DMS53 (cell line): ENCODE data around the gene TLX3.
"Not testable (repeated sequence)": the region's sequence is repeated elsewhere in the genome, so short reads cannot be mapped to it uniquely, and the experiment has no call there.

Source experiments
- DNase-seq: peaks from one replicate; lab custom pipeline; 2025; lab: John Stamatoyannopoulos, UW

The TLX3 gene

GRCh38 chr5:171323806-171324632 lies 15.0 kb downstream of the TLX3 start:
- DNase-seq: peak; percentile 42

- peak; percentile 39 for DNase-seq
Measured at GRCh38 chr5:171330021-171330420, 21.0 kb downstream of the TLX3 start.

GRCh38 chr5:171335616-171336015 lies 26.6 kb downstream of the TLX3 start:
- DNase-seq: no peak

- peak; percentile 75 for DNase-seq
Measured at GRCh38 chr5:171336521-171337209, 27.6 kb downstream of the TLX3 start.

GRCh38 chr5:171337210-171337569 lies 28.1 kb downstream of the TLX3 start:
- DNase-seq: no peak

GRCh38 chr5:171340042-171340441 lies 31.0 kb downstream of the TLX3 start:
- no peak for DNase-seq

GRCh38 chr5:171340491-171340890 lies 31.4 kb downstream of the TLX3 start:
- DNase-seq: no peak

- peak; percentile 85 for DNase-seq
Measured at GRCh38 chr5:171342362-171343111, 33.5 kb downstream of the TLX3 start.

- no peak for DNase-seq
Measured at GRCh38 chr5:171344936-171345608, 36.0 kb downstream of the TLX3 start.

- DNase-seq: no peak
Measured at GRCh38 chr5:171351536-171352073, 42.6 kb downstream of the TLX3 start.

- no peak for DNase-seq
Measured at GRCh38 chr5:171355302-171355724, 46.3 kb downstream of the TLX3 start.

GRCh38 chr5:171357843-171358242 lies 48.8 kb downstream of the TLX3 start:
- no peak for DNase-seq

- not testable (repeated sequence) for DNase-seq
Measured at GRCh38 chr5:171361151-171361550, 52.1 kb downstream of the TLX3 start.
